GM20431 (cell line): ENCODE measurements around the gene SFXN5.

Experiments used
- in situ Hi-C: fragments of 300-500 bp; cut with MseI, MboI; formaldehyde crosslinking; loops from one replicate; pipeline ENCODE4 v1.15.0; 2020; ENCODE audit warnings: low sequenced_read_pairs; ENCODE audit not compliant: unreplicated experiment

Gene SFXN5

GRCh38 chr2:72999729-73000725 lies 71.5 kb downstream of the SFXN5 start:
- in situ Hi-C loops: loop anchor here (25.0 kb wide), 1 partner anchor 162 kb away; no protein-coding TSS in a partner anchor

GRCh38 chr2:72998724-72999123 lies 72.8 kb downstream of the SFXN5 start:
- in situ Hi-C loops: loop anchor here (25.0 kb wide), 1 partner anchor 164 kb away; no protein-coding TSS in a partner anchor

- in situ Hi-C loops: loop anchor here (25.0 kb wide), 1 partner anchor 164 kb away; no protein-coding TSS in a partner anchor
Observed at GRCh38 chr2:72998234-72998651, 73.3 kb downstream of the SFXN5 start.

- in situ Hi-C loops: loop anchor here (25.0 kb wide), 1 partner anchor 166 kb away; no protein-coding TSS in a partner anchor
Observed at GRCh38 chr2:72996117-72996502, 75.4 kb downstream of the SFXN5 start.

GRCh38 chr2:72995430-72996116 lies 75.9 kb downstream of the SFXN5 start:
- in situ Hi-C loops: loop anchor here (25.0 kb wide), 1 partner anchor 167 kb away; no protein-coding TSS in a partner anchor

- in situ Hi-C loops: loop anchor here (25.0 kb wide), 1 partner anchor 167 kb away; no protein-coding TSS in a partner anchor
Observed at GRCh38 chr2:72994991-72995380, 76.5 kb downstream of the SFXN5 start.

GRCh38 chr2:72994282-72994990 lies 77.1 kb downstream of the SFXN5 start:
- in situ Hi-C loops: loop anchor here (25.0 kb wide), 1 partner anchor 168 kb away; no protein-coding TSS in a partner anchor

- in situ Hi-C loops: loop anchor here (25.0 kb wide), 1 partner anchor 168 kb away; no protein-coding TSS in a partner anchor
Observed at GRCh38 chr2:72993933-72994280, 77.6 kb downstream of the SFXN5 start.

- in situ Hi-C loops: loop anchor here (25.0 kb wide), 1 partner anchor 169 kb away; no protein-coding TSS in a partner anchor
Observed at GRCh38 chr2:72993147-72993932, 78.2 kb downstream of the SFXN5 start.

GRCh38 chr2:72992734-72993102 lies 78.8 kb downstream of the SFXN5 start:
- in situ Hi-C loops: loop anchor here (25.0 kb wide), 1 partner anchor 170 kb away; no protein-coding TSS in a partner anchor

- in situ Hi-C loops: loop anchor here (25.0 kb wide), 1 partner anchor 170 kb away; no protein-coding TSS in a partner anchor
Observed at GRCh38 chr2:72991980-72992733, 79.4 kb downstream of the SFXN5 start.

GRCh38 chr2:72991439-72991725 lies 80.1 kb downstream of the SFXN5 start:
- in situ Hi-C loops: loop anchor here (25.0 kb wide), 1 partner anchor 171 kb away; no protein-coding TSS in a partner anchor

- in situ Hi-C loops: loop anchor here (25.0 kb wide), 1 partner anchor 171 kb away; no protein-coding TSS in a partner anchor
Observed at GRCh38 chr2:72990695-72991438, 80.6 kb downstream of the SFXN5 start.

- in situ Hi-C loops: loop anchor here (25.0 kb wide), 1 partner anchor 172 kb away; no protein-coding TSS in a partner anchor
Observed at GRCh38 chr2:72989770-72990556, 81.5 kb downstream of the SFXN5 start.

GRCh38 chr2:72988726-72989273 lies 82.7 kb downstream of the SFXN5 start:
- in situ Hi-C loops: loop anchor here (25.0 kb wide), 1 partner anchor 174 kb away; no protein-coding TSS in a partner anchor

GRCh38 chr2:72988041-72988440 lies 83.5 kb downstream of the SFXN5 start:
- in situ Hi-C loops: loop anchor here (25.0 kb wide), 1 partner anchor 174 kb away; no protein-coding TSS in a partner anchor
